Spleen (tissue), 11 donors: Measurements from ENCODE around the gene USB1. TPM values are rescaled to one million over a fixed set of nuclear protein-coding genes. Genes with fewer than 3 reads are reported as not detected.

Experiments used
- DNase-seq: peaks from one replicate; pipeline ENCODE4 v3.0.0-alpha.2; 2020
- H3K27ac ChIP-seq, 8 donors: fragments of 200-600 bp; sonication (generic) in 7 of 8; 1 replicate in 4 of 8; 2 replicates in 4 of 8; pipeline versions ENCODE4 v1.5.0 to v1.8.0; 2016 to 2021; ENCODE audit warnings: inconsistent platforms in 4 of 8, mild to moderate bottlenecking in 4 of 8, moderate library complexity in 1 of 8
- H3K27me3 ChIP-seq, 7 donors: fragments of 200-600 bp; sonication (generic) in 6 of 7; replicated peaks in 1 of 7; 1 replicate in 4 of 7; 2 replicates in 3 of 7; pipeline versions ENCODE4 v1.5.0 to v1.8.0; 2016 to 2021; ENCODE audit warnings: inconsistent platforms in 3 of 7, mild to moderate bottlenecking in 1 of 7
- H3K36me3 ChIP-seq, 6 donors: fragments of 200-600 bp; sonication (generic) in 5 of 6; 1 replicate in 4 of 6; 2 replicates in 2 of 6; pipeline versions ENCODE4 v1.5.0 to v1.8.0; 2016 to 2021; ENCODE audit warnings: inconsistent platforms in 2 of 6
- H3K4me1 ChIP-seq, 6 donors: fragments of 200-600 bp; sonication (generic) in 5 of 6; 1 replicate in 3 of 6; 2 replicates in 3 of 6; pipeline versions ENCODE4 v1.5.0 to v1.8.0; 2016 to 2021; ENCODE audit warnings: inconsistent platforms in 3 of 6
- H3K4me3 ChIP-seq, 8 donors: fragments of 200-600 bp; sonication (generic) in 7 of 8; 1 replicate in 4 of 8; 2 replicates in 4 of 8; pipeline versions ENCODE4 v1.5.0 to v1.8.0; 2016 to 2021; ENCODE audit warnings: inconsistent platforms in 4 of 8, mild to moderate bottlenecking in 4 of 8, moderate library complexity in 2 of 8
- H3K9me3 ChIP-seq, 8 donors: fragments of 200-600 bp; sonication (generic) in 7 of 8; 1 replicate in 4 of 8; 2 replicates in 4 of 8; pipeline versions ENCODE4 v1.5.0 to v1.8.0; 2016 to 2021; ENCODE audit warnings: inconsistent platforms in 4 of 8
- POLR2A ChIP-seq, 3 donors: fragments of 450-650 bp; IDR thresholded peaks; one replicate each; pipeline ENCODE4 v1.5.1; 2017; ENCODE audit warnings: antibody characterized with exemption in 3 of 3, mild to moderate bottlenecking in 1 of 3
- POLR2AphosphoS5 ChIP-seq, 3 donors: sonication (generic); formaldehyde crosslinking; IDR thresholded peaks; one replicate each; pipeline ENCODE4 v1.5.1; 2017; ENCODE audit warnings: antibody characterized with exemption in 3 of 3
- WGBS, 5 donors: extraction: QIAGEN DNeasy Blood & Tissue Kit in 3 of 5; methylation state at CpG; one replicate each; pipeline versions ENCODE4 v1.1.5 to v1.1.7; 2013 to 2018; 5-methylcytosine and 5-hydroxymethylcytosine counted together
- intact Hi-C: fragments of 100-400 bp; cut with DNase I; formaldehyde crosslinking; loops from one replicate; pipeline ENCODE4 v1.15.0; 2023; ENCODE audit warnings: low total_unique reads
- polyA plus RNA-seq, 3 donors: library from polyadenylated mRNA; stranded (reverse); fragments of 200-250 nt; gene quantifications; one replicate each; pipeline ENCODE4 v1.2.1, GENCODE V29; 2013
- total RNA-seq, 7 donors: library from RNA; depleted of rRNA in 3 of 7; stranded (reverse); fragments of >200 nt in 3 of 7; fragmentation: NEBNext Ultra II Directional in 4 of 7; extraction: Animal tissue kit (Norgen Biotek cat#: 25700) in 4 of 7; gene quantifications; one replicate each; pipeline versions ENCODE4 v1.1.0 to v1.2.1, GENCODE V29; 2016 to 2021
- TF ChIP-seq, protein P1 (sequence below), 11 experiments: fragments of 200-600 bp in 7 of 11; fragments of 450-650 bp in 4 of 11; sonication (generic) in 4 of 11; IDR thresholded peaks in 8 of 11; conservative IDR thresholded peaks in 3 of 11; 1 replicate in 7 of 11; 2 replicates in 4 of 11; pipeline versions ENCODE4 v1.4.0 to v1.8.0; 2016 to 2021; ENCODE audit warnings: antibody characterized with exemption in 11 of 11, inconsistent platforms in 4 of 11, mild to moderate bottlenecking in 1 of 11
- donor health status: healthy with polysubstance abuse.
- donor health status: DM: no; HTN: no; CAD: no; lungs with moderate emphysema.
- donor health status: DM: no; HTN: no; CAD: no.
- donor health status: Bipolar disorder and iron deficiency.
- donor health status: healthy.
- donor health status: DM: no; HTN: no; CAD: no.
- donor health status: DM: yes; HTN: yes; CAD: no.

Gene USB1
- total and polyA plus RNA-seq, 10 donors, result 17.7 to 78.4 (median 46.9) TPM

DNA sequence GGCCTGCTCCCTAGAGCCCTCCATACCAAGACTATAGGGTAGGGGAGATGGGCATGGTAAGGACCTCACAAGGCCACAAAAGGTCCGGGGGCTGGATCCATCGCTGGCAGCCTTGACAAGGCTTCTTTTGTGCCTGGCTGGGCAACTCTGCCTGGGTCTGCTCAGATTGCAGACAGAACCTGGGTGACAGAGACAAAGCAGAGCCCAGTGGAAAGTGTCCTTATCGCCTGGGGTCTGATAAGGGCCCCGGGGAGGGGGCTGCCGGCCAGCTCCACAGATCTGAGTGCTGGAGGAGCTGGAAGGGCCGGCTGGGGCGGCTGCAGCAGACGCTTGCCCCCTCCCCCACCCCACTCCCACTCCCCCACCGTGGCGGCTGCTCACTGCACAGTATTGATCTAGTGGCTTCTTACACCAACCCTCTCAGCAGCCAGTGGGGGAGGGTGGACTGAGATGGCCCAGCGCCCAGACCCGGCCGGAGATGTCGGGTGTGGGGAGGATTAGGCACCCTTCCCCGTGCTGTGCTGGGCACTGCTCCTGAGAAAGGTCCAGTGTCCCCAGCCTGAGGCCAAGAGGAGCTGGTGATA, 31.6 kb downstream of the USB1 start:
- Histone ChIP-seq H3K27me3 (peaks cover 0 to 12% (median under 1%) of the 10 kb centered on the region in 7 donors), H3K4me1 (peaks cover 13 to 84% (median 40%) of the 10 kb centered on the region in 6 donors), H3K9me3 (no peaks in the 10 kb centered on the region), H3K4me3 (no peak overlapping the region), H3K27ac (peak overlapping the region in 3 of 8 donors; percentile 0 to 31 (median 8)), H3K36me3 (peaks cover 0 to 5% (median 0%) of the 10 kb centered on the region in 6 donors)
- WGBS, 5 donors, result 58 to 78% (median 72%) methylated on average over 9 to 15 of the region's 15 CpGs
- TF ChIP-seq, protein P1, sequence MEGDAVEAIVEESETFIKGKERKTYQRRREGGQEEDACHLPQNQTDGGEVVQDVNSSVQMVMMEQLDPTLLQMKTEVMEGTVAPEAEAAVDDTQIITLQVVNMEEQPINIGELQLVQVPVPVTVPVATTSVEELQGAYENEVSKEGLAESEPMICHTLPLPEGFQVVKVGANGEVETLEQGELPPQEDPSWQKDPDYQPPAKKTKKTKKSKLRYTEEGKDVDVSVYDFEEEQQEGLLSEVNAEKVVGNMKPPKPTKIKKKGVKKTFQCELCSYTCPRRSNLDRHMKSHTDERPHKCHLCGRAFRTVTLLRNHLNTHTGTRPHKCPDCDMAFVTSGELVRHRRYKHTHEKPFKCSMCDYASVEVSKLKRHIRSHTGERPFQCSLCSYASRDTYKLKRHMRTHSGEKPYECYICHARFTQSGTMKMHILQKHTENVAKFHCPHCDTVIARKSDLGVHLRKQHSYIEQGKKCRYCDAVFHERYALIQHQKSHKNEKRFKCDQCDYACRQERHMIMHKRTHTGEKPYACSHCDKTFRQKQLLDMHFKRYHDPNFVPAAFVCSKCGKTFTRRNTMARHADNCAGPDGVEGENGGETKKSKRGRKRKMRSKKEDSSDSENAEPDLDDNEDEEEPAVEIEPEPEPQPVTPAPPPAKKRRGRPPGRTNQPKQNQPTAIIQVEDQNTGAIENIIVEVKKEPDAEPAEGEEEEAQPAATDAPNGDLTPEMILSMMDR (IDR thresholded peaks at IDR 0.05 in 8 of 11, conservative IDR thresholded peaks at IDR 0.05 in 3 of 11), result no peak
- no peak for DNase-seq
- intact Hi-C loops, result no loop called here

DNA sequence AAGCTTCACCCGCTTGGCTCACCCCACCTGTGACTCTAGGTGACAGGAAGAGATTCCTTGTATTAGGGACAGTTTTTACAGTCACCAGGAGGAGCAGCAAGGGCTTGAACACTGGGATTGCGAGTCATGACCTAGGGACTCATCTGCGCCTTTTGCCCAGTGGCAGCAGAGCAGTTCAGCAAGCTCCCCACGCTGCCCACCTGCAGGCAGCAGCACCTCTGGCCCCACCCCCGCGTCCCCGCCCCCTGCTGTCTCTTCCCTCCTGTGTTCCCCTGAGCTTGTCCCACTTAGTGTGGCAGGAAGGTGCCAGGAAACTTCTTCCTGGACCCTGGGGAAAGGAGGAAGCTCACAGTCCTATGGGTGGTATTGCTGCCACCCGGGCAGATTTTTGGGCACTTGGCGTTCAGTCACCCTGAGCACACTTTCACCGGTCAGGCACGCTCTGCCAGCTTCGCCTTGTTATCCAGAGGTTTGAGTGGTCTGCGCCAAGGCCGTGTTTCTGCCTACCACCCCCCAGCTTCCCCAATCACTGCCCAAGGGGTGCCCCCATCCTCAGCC, 33.0 kb downstream of the USB1 start:
- no peaks in the 10 kb centered on the region for H3K9me3 ChIP-seq
- intact Hi-C loops, result no loop called here
- WGBS, 5 donors, result 82 to 93% (median 88%) methylated on average over 13 to 14 of the region's 14 CpGs
- TF ChIP-seq POLR2A (IDR thresholded peaks at IDR 0.05), result no peak
- no peak for TF ChIP-seq POLR2AphosphoS5 (IDR thresholded peaks at IDR 0.05)
- TF ChIP-seq, protein P1 (IDR thresholded peaks at IDR 0.05 in 8 of 11, conservative IDR thresholded peaks at IDR 0.05 in 3 of 11), result no peak
- H3K36me3 ChIP-seq, result peaks cover 0 to 5% (median 0%) of the 10 kb centered on the region in 6 donors
- no peak overlapping the region for H3K4me3 ChIP-seq
- no peak overlapping the region for H3K27ac ChIP-seq
- peaks cover 5 to 84% (median 36%) of the 10 kb centered on the region in 6 donors for H3K4me1 ChIP-seq
- DNase-seq, result no peak
- H3K27me3 ChIP-seq, result no peaks in the 10 kb centered on the region

DNA sequence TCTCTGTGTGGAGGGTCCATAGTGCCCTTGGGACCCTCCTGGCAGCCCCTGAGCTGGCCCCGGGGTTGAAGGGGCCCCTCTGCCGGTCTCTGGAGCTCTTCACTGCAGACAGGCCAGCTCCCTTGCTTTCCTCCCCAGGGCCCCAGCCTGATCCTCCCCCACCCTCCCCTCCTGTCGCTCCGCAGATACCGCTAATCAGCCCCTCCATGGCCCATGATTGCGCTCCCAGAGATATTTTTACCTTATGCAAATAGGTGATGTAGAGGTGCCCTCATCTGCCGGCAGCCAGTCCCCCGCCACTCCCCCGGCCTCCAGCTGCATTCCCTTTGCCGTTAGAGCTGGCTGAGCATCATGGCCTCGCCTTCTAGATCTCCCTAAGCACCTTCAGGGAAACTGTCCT, 33.6 kb downstream of the USB1 start:
- WGBS, 5 donors, result 80 to 86% (median 85%) methylated on average over 11 of the region's 11 CpGs
- Histone ChIP-seq H3K4me1 (peaks cover 5 to 85% (median 37%) of the 10 kb centered on the region in 6 donors), H3K4me3 (no peak overlapping the region), H3K27ac (no peak overlapping the region), H3K36me3 (peaks cover 0 to 6% (median 0%) of the 10 kb centered on the region in 6 donors), H3K27me3 (no peaks in the 10 kb centered on the region), H3K9me3 (no peaks in the 10 kb centered on the region)
- intact Hi-C loops, result no loop called here
- no peak for DNase-seq
- TF ChIP-seq, protein P1 (IDR thresholded peaks at IDR 0.05 in 8 of 11, conservative IDR thresholded peaks at IDR 0.05 in 3 of 11), result no peak
- TF ChIP-seq POLR2A (IDR thresholded peaks at IDR 0.05), result no peak
- TF ChIP-seq POLR2AphosphoS5 (IDR thresholded peaks at IDR 0.05), result no peak

DNA sequence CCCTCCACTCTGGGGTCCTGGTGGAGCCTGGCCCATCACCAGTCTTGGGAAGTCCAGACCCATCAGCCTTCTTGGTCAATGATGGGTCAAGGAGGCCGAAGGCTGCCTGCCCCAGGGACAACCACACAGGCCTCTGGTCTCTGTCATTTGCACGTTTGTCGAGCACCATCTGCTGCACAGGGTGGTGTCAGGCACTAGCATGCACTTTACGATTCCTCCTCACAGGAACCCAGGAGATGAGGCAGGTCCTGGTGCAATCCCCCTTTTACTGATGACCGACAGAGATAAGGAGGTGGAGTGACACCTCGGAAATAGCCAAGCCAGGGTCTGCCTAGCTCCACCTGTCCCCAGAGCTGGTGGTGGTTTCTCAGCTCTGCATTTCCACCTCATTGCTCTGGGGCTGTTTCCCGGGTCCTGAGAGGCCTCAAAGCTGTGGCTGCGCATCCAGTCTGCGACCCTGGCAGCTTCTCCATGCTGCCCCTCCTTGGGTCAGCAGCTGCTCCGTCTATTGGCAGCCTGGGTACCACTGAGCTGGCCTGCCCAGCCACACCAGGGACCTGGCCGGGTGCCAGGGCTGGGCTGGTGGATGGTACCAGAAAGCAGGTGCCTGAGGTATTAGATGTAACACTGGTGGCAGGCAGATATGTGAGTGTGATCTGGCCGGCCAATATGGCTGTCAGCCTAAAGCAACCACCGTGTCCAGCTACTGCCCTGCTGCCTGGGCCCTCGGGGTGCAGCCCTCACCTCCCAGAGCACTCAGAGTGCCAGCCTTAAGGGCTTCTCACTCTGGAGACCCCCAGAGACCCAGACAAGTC, 34.4 kb downstream of the USB1 start:
- H3K4me1 ChIP-seq, result peaks cover 5 to 84% (median 33%) of the 10 kb centered on the region in 6 donors
- no peak overlapping the region for H3K4me3 ChIP-seq
- H3K27ac ChIP-seq, result no peak overlapping the region
- TF ChIP-seq, protein P1 (IDR thresholded peaks at IDR 0.05 in 8 of 11, conservative IDR thresholded peaks at IDR 0.05 in 3 of 11), result no peak
- TF ChIP-seq POLR2A (IDR thresholded peaks at IDR 0.05) (no peak), POLR2AphosphoS5 (IDR thresholded peaks at IDR 0.05) (no peak)
- 78 to 92% (median 85%) methylated on average over 10 to 14 of the region's 14 CpGs for WGBS, 5 donors
- no peaks in the 10 kb centered on the region for H3K27me3 ChIP-seq
- peaks cover 0 to 14% (median 0%) of the 10 kb centered on the region in 6 donors for H3K36me3 ChIP-seq
- intact Hi-C loops, result no loop called here
- H3K9me3 ChIP-seq, result no peaks in the 10 kb centered on the region
- DNase-seq, result no peak
